Dedifferentiated amniotic fluid mesenchymal stem cell (primary cell): Measurements from ENCODE around the gene AKAP13.

Experiments
- DNase-seq: peaks from one replicate; pipeline ENCODE4 v3.0.0-alpha.2; 2016; ENCODE audit errors: extremely low spot score

Gene AKAP13

DNA sequence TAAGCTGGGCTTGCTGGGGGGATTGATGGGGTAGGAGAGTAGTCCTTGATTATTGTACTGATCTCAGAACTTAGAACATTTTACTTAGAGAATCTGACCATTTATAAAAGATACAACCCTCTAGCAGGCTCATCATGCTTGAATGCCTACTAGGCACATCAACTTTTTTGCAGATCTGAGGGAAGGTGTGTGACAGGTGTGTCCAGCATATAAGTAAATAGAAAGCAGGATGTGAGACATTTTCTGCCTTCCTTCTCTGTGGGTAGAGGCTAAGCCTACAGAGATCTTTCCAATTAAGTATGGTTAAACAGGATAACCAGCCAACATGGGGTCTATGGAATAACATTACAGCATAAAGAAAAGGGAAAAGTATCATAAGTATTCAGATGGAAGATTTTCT is 159.1 kb downstream of the AKAP13 start:
- DNase-seq: no peak

DNA sequence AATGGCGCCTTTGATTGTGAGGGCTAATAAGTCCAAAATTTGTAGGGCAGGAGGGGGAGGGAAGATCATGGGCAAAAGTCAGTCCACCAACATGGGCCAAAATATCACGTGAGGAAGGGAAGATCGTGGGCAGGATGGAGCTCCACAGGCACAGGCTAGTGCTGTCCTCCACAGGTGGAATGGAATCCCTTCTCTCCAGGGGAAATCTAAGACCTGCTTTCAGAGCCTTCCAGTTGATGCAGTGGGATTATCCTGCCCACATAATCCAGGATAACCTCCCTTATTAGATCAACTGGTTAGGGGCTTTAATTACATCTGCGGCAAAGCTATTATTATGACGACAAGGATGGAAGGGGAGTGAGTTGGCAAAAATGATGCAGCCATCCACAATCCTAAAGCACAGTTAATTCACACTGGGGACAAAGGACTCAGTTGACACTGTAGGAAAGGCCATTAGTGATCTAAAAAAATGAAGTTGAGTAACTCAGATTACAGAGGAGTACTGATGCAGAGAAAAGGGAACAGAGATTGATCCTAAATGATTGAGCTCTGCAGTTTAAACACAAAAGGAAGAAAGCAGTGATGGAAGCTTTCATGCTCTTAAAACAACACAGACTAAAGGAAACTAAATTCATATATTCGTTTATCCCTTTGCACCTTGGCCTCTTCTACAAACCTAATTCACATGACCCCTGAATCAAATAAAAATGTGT is 159.8 kb downstream of the AKAP13 start:
- no peak for DNase-seq

DNA sequence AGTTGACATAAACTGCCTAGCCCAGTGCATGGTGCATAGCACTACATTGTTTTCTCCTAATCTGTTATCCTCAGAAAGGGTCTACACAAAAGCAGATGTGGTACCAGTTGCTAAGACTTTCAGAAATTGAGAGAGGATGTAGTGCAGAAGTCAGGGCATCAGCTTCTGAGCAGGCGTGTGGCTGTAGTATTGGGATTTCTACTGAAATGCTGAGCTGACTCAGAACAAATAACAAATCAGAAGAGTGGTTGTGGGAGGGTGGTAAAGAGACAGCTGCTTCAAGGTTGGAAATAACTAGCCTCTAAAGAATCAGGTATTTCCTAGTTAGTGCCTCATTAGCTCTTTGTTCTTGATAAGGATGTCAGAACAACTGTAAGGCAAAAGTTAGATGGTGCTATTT is 161.3 kb downstream of the AKAP13 start:
- DNase-seq: no peak

DNA sequence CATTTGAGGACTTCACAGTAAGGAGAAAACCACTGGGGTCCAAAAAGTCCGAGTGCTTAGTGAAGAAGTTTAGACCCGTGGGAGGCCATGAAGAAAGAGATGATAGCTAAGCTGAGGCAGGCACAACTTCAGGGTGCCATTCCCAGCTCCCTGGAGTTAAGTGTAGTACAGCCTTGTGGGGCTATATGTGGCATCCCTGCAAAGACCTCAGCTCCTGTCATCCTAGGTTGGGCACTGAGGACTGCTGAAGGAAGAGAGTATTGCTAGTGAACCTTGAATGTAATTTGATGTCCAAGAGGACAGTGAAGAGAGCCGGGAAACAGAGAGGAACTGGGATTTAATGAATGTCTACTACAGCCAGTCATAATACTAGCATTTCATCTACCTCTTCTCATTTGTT is 162.1 kb downstream of the AKAP13 start:
- DNase-seq: no peak

DNA sequence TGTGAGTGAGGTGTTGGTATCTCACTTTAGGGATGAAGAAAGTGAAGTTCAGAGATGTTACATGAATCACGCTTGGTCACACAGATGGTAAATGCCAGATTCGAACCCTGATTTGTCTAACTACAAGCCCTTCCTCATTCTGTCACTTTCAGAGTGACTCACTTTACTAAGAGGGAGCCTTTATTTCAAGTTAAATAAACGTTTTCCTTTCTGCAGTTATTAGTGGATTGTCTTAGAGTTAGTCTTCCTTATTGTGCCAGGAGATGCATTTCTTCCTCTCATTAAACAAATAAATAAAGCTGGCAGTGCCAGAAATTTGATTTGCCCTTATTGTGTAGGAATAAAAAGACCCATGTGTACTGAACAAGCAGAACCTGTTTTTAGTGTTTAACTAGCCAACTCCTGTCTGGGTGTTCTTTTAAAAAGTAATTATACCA is 162.5 kb downstream of the AKAP13 start:
- DNase-seq: no peak

DNA sequence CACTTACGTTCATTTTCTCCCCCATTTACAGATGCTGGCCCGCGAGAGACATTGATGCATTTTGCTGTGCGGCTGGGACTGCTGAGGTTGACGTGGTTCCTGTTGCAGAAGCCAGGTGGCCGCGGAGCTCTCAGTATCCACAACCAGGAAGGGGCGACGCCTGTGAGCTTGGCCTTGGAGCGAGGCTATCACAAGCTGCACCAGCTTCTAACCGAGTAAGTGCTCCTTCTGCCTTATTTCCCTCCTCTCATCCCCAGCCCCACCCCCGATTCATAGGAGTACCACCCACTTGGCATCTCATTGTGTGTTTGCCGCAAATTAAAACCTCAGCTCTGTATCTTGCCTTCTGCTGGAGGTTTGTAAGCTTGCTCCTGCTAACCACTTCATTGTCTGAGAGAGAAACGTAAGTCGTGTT is 163.3 kb downstream of the AKAP13 start:
- DNase-seq: no peak

DNA sequence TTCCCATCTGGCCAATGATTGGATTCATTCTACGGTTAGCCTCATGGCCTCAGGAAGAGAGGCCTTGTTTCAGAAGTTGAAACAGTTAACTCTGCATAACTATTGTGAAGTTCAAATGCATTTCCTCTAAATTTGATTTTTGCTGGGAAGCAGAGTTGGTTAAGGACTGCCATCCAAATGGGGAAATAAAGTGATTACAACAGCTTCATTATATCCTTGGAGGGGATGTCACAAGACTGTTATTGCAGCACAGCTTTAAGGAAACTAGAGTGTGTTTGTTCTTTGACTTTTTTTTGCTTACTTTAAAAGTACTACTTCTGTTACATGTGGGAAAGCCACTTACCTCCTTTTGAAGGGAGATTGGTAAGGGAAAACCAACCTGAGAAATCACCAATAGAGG is 164.8 kb downstream of the AKAP13 start:
- no peak for DNase-seq

DNA sequence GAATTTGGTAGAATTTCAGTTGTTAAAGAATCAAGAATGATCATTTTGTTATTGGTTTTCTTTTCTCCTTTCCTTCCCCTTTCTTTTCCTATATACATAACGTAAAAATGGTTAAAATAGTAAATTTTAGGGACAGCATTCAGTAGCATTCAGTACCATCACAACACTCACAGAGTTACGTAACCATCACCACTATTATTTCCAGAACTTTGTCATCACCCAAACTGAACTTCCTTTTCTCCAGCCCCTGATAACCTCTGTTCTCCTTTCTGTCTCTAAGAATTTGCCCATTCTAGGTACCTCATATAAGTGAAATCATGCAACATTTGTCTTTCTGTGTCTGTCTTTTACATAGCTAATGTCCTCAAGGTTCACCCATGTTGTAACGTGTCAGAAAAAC is 165.3 kb downstream of the AKAP13 start:
- DNase-seq: no peak

DNA sequence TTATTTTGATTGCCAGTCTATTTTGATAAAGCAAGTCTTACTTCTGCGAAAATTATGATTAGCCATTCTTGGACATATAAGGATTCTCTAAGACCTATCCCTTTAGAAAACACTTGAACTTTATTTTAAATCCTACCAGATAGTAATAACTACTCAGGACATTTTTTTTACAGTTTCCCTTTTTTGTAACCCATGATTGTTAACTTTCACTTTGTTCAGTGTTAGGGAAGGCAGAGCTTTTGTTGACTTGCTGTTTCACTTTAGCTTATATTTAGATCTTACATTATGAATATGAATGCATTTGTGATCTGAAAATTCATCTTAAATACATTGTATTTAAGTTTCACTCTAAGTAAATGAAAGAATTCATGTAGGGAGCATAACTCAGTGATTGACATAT is 167.0 kb downstream of the AKAP13 start:
- DNase-seq: no peak

DNA sequence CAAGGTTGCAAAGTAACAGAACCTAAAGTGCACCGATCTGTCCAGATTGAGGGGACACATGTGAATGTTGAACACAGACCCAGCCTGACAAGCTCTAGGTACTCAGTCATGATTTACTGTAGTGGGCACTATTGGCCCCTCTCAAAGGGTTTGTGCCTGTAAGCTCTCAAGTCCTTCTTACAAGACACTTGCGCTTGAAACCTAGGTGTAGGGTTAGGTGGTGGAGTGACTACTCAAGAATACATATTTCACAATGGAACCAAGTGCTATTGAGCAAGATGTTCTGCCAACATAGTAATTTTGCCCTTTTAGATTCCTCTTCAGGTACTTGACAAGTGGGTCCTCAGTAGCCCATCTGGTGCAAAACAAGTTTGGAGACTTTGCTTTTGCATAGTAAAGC is 169.9 kb downstream of the AKAP13 start:
- DNase-seq: no peak

DNA sequence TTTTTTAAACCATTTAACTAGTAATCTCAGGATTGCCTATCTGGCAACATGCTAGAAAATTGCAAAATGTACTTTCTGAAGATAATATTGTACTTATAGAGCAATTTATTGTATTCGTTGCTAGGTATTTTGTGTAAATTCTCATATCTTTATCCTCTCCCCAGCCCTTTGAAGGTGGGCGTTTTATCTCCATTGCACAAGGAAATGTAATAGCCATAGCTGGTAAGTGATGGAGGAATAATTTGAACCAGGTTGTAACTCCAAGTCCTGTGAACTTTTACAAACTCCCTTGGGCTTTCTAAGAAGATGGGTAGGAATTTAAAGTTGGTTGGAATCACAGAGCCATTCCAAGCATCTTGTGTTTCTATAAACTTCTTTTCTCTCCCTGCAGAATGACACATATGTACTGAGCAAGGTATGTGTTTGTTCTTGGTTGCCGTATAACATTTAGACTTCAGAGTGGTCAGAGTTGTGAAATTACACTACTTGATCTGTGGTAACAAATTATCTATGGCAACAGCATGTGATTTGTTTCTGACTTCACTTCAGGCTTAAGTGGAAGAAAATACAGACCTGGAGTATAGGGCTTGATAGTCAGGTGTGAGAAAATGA is 170.9 kb downstream of the AKAP13 start:
- no peak for DNase-seq

DNA sequence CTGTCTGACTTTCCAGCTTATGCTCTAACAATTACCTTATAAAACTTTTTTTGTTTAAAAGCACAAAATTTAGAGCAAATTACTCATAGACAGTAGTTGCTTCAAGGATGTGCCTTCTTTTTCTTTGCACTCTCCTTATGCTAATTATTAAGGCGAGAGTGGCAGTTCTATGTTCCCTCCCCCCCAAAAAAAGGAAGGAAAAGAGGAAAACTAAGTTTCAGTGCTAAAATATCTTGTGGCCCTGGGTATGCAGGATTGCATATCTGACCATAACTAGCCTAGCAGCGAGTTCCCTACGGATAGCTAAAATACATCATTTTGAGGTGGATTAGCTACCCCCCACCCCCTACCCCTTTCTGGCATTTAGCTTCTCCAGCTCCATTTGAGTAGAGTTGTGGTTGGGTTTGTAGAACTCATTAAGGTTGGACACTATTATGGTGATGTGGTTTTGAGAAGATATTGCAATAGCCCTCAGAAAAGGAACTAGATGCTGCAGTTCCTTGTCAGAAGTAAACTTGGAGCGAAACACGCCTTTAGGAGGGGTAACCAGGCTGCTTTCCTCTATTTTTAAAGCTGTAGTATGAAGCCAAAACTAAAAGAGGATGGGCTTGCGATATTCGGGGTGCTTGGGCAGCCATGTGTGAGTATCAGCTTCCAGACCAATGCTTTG is 174.6 kb downstream of the AKAP13 start:
- no peak for DNase-seq

DNA sequence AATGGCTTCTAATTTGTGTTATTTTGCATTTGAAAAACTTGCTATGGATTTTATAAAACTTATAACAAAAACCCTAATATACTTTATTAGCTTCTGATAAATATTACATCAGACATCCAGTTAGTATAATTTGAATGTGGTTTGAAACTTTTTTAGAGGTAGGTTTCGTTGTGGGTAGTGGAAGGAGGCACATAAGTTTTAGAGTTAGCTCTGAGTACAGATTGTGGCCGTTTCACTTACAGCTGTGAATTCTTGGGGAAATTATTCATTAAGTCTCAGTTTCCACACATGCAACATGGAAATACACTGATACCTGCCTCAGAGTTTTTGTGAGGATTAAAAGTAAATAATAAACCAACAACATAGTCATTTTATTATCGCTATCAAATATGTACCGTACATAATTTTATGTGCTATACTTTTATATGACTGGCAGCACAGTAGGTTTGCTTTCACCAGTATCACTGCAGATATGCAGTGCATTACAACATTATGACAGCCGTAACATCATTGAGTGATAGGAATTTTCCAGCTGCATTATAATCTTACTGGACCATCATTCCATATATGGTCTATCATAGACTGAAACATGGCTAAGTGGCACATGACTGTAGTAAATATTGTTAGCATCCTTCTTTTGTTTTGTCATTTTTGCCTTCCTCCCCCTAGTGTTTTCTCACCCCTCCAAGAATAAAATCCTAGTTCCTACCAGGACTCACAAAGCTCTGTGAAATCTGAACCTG is 175.6 kb downstream of the AKAP13 start:
- DNase-seq: no peak

DNA sequence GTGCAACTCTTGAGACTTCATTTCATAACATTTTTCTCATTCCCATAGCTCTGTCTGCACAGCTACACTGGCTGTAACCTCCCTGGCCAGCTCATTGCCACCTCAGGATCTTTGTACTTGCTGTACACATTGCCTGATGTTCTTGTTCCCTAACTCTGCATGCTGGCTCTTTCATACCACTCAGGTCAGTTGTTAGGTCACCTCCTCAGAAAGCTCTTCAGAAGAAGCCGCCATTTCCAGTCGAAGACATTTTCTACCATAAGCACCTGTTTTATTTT is 176.2 kb downstream of the AKAP13 start:
- no peak for DNase-seq

DNA sequence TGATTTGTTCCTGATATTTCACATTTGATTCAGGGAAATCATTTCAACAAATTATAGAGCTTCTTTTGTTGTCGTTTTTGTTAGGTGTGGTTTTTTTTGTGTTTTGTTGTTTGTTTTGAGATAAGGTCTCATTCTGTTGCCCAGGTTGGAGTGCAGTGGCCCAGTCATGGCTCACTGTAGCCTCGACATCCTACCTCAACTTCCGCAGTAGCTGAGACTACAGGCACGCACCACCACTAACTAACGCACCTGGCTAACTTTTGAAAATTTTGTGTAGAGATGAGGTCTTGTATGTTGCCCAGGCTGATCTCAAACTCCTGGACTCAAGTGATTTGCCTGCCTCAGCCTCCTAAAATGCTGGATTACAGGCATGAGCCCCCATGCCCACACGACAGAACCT is 177.0 kb downstream of the AKAP13 start:
- DNase-seq: no peak

DNA sequence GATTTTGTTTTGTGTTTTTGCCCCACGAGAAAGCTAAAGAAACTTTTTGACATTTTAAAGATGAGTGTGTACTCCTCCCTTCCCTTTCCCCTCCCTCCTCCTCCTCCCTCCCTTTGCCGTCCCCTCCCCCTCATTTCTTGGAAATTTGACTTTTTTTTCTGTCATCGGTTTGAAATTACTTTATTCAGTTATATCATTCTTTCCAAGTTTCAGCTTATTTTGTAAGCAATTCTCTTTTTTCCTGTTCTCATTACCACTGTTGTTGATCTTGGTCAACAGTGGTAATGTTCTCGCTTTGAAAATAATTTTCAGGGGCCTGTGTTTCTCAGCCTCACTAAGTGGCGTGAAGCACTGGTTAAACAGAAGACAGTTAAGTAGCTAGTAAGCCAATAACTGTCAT is 178.4 kb downstream of the AKAP13 start:
- no peak for DNase-seq

DNA sequence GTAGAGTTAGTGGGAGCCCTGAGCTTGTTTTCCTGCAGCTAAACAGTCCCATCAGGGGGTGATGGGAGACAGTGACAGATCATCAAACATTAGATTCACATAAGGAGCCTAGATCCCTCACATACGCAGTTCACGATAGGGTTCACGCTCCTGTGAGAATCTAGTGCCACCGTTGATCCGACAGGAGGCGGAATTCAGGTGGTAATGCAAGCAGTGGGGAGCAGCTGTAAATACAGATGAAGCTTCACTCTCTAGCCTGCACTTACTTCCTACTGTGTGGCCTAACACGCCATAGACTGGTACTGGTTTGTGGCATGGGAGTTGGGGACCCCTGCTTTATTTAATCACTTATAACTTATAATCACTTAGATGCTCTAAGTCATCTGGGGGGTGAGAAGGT is 179.1 kb downstream of the AKAP13 start:
- DNase-seq: no peak

DNA sequence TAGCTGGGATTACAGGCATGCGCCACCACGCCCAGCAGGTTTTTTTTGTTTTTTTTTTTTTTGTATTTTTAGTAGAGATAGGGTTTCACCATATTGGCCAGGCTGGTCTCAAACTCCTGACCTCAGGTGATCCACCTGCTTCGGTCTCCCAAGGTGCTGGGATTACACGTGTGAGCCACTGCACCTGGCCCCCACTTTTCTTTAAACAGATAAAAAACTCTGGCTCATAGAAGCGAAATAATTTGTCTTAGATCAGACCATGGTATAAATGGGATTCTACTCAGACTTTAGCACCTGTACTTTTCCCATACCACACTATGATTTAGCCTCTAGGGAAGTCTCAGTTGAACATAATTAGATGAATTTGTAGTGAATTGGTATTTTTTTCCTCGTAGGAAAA is 182.4 kb downstream of the AKAP13 start:
- DNase-seq: no peak

DNA sequence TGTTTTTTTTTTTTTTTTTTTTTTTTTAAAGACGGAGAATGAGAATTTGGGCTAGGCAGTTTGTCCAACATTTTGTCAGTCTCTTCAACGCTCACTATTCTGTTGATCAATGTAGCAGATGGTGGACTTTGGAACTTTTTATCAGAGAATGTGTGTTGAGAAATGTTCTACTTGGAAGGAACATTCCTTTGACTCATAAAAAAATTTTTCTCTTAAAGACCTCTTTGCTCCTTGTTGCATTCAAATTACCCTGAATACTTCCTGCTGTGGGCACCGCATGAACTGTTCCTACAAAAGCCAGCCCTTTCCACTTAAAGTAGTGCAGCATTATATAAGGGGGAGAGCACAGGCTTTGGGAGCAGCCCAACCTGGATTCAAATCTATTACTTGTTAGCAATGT is 182.9 kb downstream of the AKAP13 start:
- no peak for DNase-seq

DNA sequence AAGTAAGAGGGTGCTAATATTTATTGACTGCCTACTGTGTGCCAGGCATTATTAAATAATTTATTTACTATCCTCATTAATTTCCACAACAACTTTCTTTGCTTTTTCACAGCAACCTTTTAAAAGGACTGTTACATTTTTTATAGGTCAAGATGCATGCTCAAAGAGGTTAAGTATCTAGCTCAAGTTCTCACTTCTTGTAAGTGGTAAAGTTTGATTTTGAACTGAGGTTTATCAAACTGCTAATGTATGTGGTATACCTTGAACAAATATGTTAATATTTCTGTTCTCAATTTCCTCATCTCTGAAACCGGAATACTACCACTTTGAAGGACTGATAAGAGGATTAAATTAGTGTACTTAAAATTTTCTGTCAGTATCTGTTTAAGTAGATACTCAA is 183.3 kb downstream of the AKAP13 start:
- DNase-seq: no peak

DNA sequence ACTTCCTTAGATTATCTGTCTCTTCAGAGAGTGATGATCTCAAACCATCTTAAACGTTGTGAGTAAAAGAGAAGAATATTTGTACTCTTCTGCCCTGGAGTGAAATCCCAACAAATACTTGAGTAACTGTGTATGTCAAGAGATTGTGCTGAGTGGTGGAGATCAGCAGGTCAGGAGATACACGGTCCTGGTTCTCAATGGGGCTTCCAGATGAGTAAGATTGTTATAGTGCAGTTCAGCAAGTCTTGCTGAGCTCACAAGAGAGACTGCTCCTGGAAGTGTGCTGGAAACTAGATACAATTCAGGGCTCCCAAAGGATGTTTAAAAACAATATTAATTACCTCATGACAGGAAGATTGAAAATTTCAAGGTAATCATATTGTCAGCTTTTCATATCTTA is 184.3 kb downstream of the AKAP13 start:
- DNase-seq: no peak

DNA sequence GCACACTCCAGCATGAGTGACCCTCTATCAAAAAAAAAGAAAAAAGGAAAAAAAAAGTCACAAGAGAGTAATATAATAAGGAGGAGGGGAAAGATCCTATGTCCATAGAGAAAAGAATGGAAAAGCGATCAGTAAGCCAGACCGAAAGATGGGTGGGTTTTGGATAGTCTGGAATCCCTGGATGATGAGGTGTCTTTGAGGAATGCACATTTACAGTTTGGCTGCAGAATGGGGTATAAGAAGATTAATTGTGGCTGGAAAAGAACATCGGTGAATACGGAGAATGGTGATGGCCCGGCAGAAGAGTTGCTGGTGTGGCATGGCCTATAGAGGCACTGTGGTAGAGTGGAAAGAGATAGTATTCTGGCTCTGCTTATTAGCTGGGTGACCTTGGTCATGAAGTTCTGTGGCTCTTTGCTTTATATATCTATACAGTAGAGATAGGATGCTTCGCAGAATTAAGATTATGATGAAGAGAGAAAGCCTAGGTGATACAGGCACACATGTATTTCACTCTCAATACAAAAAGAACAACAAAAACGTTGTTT is 187.9 kb downstream of the AKAP13 start:
- DNase-seq: no peak

DNA sequence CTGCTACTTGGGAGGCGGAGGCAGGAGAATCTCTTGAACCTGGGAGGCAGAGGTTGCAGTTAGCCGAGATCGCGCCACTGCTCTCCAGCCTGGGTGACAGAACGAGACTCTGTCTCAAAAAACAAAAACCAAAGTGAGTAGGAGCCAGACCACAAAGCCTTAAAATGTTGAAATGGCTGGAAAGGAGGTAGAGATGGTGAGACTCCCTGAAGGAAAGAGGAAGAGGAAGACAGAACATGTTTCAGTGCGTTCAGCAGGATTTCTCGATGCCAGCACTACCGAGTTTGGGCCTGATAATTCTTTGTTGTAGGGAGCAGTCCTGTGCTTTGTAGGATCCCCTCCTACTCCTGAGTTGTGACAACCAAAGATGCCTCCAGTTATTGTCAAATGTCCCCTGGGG is 189.9 kb downstream of the AKAP13 start:
- no peak for DNase-seq
